ENCODE data around the gene LAMA5.
A peak's percentile ranks its signal among the peaks of the same experiment; 100 is the strongest.

Gene LAMA5

GRCh38 chr20:62389601-62390087 lies 22.5 kb upstream of the LAMA5 start:
- Histone ChIP-seq H3K79me2 (ENCODE audit: insufficient read depth, low read length) (peaks cover 38% of the 10 kb centered on the region), H3K27ac (ENCODE audit: low read depth, low read length) (no peak overlapping the region), H2AFZ (ENCODE audit: low read depth, low read length, severe bottlenecking) (no peak overlapping the region), H3K4me3 (ENCODE audit: insufficient read depth, low read length, poor library complexity, severe bottlenecking) (no peak overlapping the region), H3K27me3 (ENCODE audit: low read length) (no peaks in the 10 kb centered on the region), H3K9me2 (replicated peaks; ENCODE audit: insufficient read depth, low read length) (no peaks in the 10 kb centered on the region), H3K36me3 (ENCODE audit: low read length) (peaks cover 8% of the 10 kb centered on the region; the same call in 1 of the 2 replicates), H3K4me2 (ENCODE audit: low read depth, low read length, poor library complexity, severe bottlenecking) (no peak overlapping the region), H3F3A (ENCODE audit: insufficient read depth) (peaks cover 25% of the 10 kb centered on the region), H3K9me3 (ENCODE audit: insufficient read depth, low read length) (no peaks in the 10 kb centered on the region), H3K9ac (ENCODE audit: low read length) (no peak overlapping the region), H4K20me1 (ENCODE audit: low read depth, low read length) (no peaks in the 10 kb centered on the region; the same call in 1 of the 2 replicates)
- no peak for TF ChIP-seq EZH2phosphoT487 (conservative IDR thresholded peaks at IDR 0.05; ENCODE audit: low read length)
- TF ChIP-seq, protein P1, sequence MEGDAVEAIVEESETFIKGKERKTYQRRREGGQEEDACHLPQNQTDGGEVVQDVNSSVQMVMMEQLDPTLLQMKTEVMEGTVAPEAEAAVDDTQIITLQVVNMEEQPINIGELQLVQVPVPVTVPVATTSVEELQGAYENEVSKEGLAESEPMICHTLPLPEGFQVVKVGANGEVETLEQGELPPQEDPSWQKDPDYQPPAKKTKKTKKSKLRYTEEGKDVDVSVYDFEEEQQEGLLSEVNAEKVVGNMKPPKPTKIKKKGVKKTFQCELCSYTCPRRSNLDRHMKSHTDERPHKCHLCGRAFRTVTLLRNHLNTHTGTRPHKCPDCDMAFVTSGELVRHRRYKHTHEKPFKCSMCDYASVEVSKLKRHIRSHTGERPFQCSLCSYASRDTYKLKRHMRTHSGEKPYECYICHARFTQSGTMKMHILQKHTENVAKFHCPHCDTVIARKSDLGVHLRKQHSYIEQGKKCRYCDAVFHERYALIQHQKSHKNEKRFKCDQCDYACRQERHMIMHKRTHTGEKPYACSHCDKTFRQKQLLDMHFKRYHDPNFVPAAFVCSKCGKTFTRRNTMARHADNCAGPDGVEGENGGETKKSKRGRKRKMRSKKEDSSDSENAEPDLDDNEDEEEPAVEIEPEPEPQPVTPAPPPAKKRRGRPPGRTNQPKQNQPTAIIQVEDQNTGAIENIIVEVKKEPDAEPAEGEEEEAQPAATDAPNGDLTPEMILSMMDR (IDR thresholded peaks at IDR 0.05; ENCODE audit: insufficient read depth, low read length, poor library complexity, severe bottlenecking), result no peak

- Histone ChIP-seq H3K4me2 (ENCODE audit: low read depth, low read length, poor library complexity, severe bottlenecking) (no peak overlapping the region), H3K27ac (ENCODE audit: low read depth, low read length) (no peak overlapping the region), H3K9me3 (ENCODE audit: insufficient read depth, low read length) (no peaks in the 10 kb centered on the region), H4K20me1 (ENCODE audit: low read depth, low read length) (no peaks in the 10 kb centered on the region; the same call in 1 of the 2 replicates), H3F3A (ENCODE audit: insufficient read depth) (peaks cover 25% of the 10 kb centered on the region), H3K27me3 (ENCODE audit: low read length) (no peaks in the 10 kb centered on the region), H3K36me3 (ENCODE audit: low read length) (peaks cover 8% of the 10 kb centered on the region; the same call in 1 of the 2 replicates), H2AFZ (ENCODE audit: low read depth, low read length, severe bottlenecking) (no peak overlapping the region), H3K79me2 (ENCODE audit: insufficient read depth, low read length) (peaks cover 38% of the 10 kb centered on the region), H3K4me3 (ENCODE audit: insufficient read depth, low read length, poor library complexity, severe bottlenecking) (no peak overlapping the region), H3K9me2 (replicated peaks; ENCODE audit: insufficient read depth, low read length) (no peaks in the 10 kb centered on the region), H3K9ac (ENCODE audit: low read length) (no peak overlapping the region)
- TF ChIP-seq EZH2phosphoT487 (conservative IDR thresholded peaks at IDR 0.05; ENCODE audit: low read length), result no peak
- TF ChIP-seq, protein P1 (IDR thresholded peaks at IDR 0.05; ENCODE audit: insufficient read depth, low read length, poor library complexity, severe bottlenecking), result no peak
Measured at GRCh38 chr20:62388839-62389600, 21.9 kb upstream of the LAMA5 start.

DNA sequence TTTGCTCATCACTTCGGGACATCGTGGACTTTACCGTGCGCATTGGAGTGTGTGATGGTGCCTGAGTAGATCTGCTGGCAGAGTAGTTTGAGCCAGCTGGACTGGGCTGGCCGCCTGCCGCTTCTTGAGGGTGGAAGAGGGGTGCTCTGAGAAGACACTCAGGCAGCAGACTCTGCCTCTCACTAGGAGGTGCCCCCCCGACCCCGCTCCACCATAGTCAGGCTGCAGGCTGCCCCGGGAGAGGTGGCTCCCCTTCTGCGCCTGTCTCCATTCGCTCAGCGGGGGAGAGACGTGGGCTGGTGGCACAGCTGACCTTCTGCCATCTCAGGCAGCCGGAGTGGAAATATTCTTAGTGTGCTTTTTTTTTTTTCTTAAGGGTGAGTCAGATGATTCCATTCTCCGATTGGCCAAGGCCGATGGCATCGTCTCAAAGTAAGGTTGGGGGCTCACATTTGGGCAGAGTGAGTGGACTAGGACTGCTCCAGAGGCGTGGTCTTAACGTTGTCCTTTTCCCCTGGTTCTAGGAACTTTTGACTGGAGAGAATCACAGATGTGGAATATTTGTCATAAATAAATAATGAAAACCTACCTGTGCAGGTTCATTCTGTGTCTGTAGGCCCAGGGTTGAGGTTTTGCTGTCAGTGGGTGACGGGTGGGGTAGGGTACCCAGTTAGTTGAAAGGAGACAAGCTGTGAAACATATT lies 21.0 kb upstream of the LAMA5 start:
- Histone ChIP-seq H3F3A (ENCODE audit: insufficient read depth) (peaks cover 25% of the 10 kb centered on the region), H3K36me3 (ENCODE audit: low read length) (peaks cover 8% of the 10 kb centered on the region; the same call in 1 of the 2 replicates), H3K27ac (ENCODE audit: low read depth, low read length) (peak overlapping the region; percentile 68), H3K9me3 (ENCODE audit: insufficient read depth, low read length) (no peaks in the 10 kb centered on the region), H3K27me3 (ENCODE audit: low read length) (no peaks in the 10 kb centered on the region), H3K4me3 (ENCODE audit: insufficient read depth, low read length, poor library complexity, severe bottlenecking) (peak overlapping the region; percentile 100), H3K79me2 (ENCODE audit: insufficient read depth, low read length) (peaks cover 38% of the 10 kb centered on the region), H3K9me2 (replicated peaks; ENCODE audit: insufficient read depth, low read length) (no peaks in the 10 kb centered on the region), H4K20me1 (ENCODE audit: low read depth, low read length) (no peaks in the 10 kb centered on the region; the same call in 1 of the 2 replicates), H3K4me2 (ENCODE audit: low read depth, low read length, poor library complexity, severe bottlenecking) (peak overlapping the region; percentile 92), H3K9ac (ENCODE audit: low read length) (peak overlapping the region; percentile 99), H2AFZ (ENCODE audit: low read depth, low read length, severe bottlenecking) (no peak overlapping the region)
- TF ChIP-seq, protein P1 (IDR thresholded peaks at IDR 0.05; ENCODE audit: insufficient read depth, low read length, poor library complexity, severe bottlenecking), result no peak
- no peak for TF ChIP-seq EZH2phosphoT487 (conservative IDR thresholded peaks at IDR 0.05; ENCODE audit: low read length)

Data from SU-DHL-6 (cell line).